Measurements from ENCODE around the gene PRPF40B.

Gene PRPF40B

DNA sequence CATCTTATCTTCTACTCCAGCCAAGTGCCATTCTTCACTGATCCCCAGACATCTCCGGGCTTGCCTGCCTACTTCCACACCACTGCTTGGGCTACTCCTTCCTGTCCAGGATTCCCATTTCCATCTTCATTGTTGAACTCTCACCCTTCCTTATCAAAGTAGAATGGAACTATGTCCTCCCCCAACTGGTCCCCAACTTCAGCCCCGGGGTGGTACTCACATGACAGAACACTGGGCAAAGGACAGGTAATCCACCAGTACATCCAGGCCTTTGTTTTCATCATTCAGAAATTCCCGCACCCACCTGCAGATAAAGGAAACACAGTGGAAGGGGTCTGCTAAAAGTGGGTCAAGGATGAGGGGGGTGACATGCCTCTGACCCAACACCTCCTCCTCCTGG lies 38.4 kb downstream of the PRPF40B start:
- no peak for DNase-seq

DNA sequence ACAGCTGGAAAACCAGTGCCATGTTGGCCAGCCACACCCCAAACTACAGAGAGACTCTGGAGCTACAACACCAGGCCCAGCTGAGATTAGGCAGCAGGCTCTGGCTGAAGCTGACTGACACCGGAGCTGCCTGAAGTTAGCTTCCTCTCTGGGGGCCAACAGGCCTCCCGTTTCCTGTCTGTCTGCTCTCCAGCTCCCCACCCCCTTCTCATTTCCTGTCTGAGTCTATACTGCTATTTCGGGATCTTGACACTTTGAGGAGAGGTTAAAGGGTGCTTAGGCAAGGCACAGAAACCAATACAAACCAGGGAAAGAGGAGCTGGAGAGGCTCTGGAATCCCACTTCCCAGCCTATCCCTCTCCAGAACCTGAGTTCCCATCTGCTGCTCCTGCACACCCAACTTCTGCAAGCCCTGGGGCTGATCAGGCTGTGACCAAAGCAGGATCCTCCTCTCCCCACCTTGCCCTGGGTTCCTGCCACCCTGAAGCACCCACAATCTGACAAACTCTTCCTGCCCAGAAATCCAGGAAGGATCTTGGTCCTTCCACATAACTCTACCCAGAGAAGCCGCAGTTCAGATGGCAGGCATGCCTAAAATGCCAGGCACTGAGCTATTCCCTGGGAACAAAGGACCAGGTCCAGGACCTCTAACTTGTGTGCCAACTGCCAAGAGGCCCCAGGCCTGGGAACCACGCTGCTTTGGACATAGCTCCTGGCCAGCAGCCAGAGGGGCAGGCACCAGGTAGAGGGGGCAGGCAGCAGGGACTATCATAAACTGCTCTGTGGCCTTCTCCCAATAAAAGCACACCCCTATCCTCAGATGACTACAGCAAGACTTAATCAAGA lies 39.9 kb downstream of the PRPF40B start:
- peak; percentile 60 for DNase-seq

DNA sequence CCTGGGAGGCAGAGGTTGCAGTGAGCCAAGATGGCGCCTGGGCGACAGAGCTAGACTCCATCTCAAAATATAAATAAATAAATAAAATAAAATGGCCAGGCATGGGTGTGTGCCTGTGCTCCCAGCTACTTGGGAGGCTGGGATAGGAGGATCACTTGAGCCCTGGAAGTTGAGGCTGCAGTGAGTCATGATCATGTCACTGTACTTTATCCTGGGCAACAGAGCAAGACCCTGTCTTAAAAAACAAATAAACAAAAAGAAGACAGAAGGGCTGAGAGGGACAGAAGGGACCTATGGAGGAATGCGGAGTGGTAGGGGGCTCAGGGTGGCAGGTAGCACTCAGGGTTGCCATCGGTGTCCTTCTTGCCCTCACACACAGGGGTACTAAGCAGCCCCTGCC lies 40.8 kb downstream of the PRPF40B start:
- DNase-seq: no peak

DNA sequence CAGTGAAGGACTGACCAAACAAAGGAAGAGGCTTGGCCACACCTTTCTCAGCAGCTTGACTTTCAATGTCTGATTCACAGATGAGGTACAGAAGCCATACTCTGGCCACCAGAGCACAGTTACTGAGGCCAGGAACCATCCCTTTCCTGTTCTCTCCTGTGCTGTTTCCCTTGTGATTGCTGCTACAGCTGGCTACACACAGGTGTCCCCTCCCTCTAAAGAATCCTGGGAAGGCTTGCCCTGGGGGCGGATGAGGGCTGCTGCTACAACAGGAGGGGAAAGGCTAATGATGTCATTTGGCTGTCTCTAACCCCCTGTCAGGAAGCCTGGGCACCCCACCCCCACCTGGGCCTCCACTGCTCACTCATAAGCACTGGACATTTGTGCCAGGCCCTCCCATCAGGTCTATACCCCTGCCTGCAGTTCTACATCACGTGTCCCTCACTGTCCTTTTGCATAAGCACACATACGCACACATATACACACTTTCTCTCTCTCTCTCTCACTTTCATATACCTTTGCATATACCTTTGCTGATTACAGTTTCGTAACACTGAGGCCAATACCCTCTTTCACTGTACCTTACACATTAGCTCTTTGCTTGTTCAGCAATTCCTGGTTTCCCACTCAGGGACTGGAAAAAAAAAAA lies 41.4 kb downstream of the PRPF40B start:
- DNase-seq: no peak

DNA sequence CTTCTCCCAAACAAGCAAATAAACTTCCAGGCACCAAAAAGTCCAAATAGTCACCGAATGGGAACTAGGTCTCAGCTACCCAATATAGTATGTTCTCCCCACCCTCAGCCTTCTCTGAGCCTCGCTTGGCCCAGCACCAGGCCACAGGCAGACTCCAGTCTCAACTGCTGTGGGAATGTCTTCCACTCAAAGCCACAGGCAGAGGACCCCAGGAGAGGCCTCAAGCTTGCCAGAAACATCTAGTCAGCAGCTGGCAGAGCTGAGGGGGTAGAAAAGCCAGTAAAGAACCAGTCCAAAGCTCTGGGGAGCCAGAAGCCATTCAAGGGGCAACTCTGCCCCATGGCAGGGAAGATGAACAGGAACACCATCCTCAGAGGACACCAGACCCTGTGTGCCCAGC lies 42.0 kb downstream of the PRPF40B start:
- DNase-seq: no peak

DNA sequence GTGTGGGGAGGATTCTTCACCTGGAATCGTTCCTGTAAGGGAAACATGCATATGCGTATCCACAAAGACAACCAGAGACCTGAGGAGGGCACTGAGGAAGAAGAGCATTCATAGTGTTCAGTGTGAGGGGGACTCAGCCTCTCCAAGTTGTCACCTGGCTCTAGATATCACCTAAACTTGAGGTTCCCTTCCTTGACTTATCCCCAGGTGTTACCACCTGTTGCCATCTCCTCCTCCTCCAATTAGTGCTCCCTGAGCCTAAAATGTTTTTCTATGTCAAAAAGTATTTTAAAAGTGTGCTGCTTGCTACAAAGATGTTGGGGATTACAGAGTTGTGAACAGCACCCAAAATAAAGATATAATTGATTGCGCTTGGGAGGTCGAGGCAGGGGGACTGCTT lies 42.8 kb downstream of the PRPF40B start:
- no peak for DNase-seq

DNA sequence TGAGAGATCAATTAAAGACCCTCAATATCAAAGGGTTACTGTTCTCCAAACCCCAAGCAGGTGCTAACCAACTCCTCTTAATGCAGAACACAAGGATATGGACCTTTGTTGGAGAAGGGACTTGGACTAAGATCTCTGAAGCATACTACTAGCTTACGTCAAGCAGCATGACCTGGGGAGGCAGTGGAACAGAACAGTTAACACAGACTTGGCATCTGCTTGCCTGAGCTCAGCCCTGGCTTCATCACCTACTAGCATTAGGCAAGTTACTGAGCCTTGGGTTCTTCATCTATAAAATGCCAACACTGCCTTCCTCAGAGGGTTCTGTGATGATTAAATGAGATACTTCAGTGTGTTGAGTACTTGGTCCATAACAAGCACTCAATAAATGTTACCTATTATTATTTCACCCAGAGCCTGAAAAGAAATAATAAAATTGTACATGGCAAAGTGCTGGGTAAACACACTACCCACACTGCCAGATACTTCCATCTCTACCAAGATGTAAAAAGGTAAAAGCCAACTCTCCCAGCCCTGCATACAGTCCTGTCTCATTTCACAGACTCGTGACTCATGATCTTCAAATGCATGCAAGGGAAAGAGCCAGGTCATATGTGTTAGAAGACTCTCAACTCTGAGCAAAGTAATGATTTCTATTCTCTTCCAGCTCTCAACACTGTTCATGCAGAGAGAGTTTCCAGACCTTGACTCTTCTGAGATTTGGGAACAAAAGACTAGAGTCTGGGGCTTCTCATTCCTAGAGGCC lies 44.1 kb downstream of the PRPF40B start:
- no peak for DNase-seq

DNA sequence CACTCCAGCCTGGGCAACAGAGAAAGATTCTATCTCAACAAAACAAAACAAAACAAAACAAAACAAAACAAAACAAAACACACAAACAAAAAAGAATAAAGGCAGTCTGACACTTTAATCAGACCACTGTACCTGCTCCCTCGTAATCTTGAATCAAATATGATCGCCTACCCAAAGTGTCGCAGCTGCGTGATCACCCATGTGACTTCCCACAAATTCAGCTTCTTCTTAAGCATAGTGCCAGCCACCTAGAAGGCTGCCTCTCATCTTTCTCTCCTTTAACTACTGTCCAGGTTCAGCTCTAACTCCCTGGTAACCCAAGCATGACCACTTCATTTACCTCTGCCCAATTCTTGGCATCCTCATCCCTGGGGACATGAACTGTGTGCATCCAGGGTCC lies 46.4 kb downstream of the PRPF40B start:
- DNase-seq: no peak

DNA sequence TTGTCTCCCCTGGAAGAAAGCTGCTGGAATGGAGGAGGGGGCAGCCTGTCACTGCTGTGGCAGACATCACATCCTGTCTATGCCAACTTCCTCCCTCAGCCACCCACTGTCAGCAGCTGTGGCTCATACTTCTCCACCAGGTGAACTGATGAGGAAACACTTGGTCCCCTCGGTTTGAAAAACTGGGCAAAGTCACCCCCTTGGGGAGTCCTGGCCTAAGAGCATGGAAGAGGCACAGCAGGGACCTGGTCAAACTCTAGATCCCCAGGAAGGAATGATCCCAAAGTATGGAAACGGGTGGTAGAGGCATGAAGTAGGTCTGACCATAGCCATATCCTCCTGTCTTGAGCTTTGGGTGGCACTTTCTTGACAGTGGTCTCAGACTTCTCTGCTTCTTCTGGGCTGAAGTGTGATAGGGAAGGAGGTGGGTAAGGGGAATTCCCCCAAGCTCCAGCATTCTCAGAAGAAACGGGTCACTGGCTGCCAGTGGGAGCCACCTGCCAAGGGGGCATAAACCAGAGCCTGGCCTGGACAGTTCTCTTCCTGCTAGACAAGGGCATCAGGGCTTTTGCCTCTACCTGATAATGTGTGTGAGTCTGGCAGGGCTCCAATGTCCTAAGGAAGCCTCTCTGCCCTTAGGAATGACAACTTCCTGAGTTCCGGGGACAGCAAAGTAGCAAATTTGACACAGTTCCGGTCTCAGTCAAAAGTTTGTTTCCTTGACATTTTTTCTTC lies 47.8 kb downstream of the PRPF40B start:
- peak; percentile 52 for DNase-seq

DNA sequence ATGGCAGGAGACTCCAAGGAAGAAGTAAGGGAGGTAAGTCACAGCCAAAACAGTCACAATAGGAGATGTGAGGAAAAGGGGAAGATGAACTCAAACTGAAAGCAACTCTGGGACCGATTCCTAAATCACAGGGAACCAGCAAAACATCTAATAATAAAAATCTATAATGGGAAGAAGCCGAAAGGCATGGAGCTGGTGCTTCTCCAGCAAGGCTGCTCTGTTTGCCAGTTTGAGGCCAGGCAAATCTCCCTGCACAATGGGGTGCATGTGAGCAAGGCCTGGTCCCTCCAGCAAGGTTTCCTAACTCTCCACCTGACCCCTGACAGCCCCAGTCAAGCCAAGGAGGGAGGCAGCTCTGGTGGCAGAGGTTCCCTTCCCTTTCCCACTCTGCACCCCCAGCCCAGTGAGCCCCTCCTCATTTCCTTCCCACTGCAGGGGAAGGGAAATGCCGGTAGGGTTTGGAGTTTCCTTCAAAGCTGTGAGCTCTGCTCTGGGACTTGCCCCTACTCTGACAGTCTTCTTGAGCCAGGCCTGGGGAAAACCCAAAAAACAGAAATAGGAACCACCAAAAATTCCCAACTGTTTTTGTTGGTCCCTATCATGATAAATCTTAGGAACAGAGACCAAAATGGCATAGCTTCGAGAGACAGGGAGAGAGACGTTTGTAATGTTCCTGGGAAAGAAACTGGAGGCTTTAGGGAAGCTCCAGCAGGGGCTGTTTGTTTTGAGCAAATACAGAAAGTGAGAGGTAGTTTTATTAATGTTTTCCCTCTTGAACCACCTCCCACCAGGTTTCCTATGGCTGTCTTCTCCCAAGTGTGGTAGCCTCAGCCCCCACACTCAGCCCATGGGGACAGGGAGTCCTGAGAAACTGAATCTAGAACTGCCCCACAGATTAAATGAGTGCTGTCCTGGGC lies 49.2 kb downstream of the PRPF40B start:
- DNase-seq: no peak

DNA sequence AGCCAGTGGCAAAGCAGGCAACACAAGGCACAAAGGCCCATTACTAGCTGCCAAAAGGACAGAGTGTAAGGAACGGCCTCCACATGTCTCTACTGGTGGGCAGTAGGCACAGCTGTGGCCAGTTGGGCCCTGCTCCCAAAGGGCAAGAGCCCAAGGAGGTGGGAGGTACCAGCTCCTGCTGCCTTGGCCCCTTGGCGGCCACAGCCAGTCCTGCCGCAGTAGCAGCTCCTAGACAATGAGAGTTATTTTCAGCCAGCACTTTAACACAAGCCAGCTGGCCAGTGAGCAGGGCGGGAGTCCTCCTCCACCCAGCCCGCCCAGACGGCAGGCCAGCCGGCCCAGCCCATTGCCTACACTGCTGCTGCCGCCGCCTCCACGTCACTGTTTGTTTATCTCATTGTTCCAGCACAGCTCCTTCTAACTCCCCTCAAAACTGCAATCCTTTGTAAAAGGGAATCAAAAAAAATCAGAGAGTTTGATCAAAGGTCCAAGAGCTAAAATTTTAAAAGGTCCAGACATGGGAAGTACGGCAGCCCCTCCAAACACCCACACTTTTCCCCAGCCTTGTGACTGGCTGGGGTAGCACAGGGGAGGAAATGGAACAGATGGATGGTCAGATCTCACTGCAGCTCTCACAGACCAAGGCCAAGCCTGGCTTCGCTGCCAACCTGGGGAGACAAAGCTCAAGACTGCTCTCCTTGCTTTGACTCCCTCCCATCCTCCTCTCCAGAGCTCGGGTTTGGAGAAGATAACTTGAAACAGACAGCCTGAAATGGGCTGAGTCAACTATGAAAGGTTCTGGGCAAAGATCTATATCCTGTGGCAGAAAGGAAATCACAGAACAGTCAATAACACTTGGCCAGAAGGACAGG lies 50.3 kb downstream of the PRPF40B start:
- no peak for DNase-seq

DNA sequence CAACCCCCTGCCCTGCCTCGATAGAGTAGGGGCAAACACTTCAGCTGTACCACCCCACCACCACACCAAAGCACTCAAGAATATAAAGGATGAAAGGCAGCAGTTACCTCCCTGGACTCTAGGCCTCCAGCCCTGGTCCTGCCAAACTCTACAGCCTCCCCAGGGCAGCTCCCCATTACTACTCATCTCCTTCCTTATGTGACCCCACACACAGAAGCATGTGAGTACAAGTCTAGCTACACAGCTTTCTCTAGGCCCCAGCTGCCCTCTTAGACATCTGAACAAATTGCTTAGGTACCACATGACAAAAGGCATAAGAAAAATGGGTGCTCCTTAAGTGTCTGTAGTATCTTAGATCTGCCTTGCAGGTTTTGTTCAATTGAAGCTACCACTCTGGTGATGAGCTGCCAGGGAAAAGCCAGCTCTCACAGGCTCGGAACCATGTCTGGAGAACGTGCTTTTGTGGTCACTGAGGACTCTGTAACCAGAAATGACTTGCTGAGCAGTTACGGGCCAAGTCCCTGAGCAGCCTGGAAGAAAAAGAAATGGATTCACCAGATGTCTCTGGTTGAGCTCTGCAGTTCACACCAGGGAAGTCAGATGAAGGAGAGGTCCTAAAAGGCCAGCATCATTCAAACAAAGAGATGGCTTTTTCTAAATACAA lies 51.1 kb downstream of the PRPF40B start:
- DNase-seq: no peak

DNA sequence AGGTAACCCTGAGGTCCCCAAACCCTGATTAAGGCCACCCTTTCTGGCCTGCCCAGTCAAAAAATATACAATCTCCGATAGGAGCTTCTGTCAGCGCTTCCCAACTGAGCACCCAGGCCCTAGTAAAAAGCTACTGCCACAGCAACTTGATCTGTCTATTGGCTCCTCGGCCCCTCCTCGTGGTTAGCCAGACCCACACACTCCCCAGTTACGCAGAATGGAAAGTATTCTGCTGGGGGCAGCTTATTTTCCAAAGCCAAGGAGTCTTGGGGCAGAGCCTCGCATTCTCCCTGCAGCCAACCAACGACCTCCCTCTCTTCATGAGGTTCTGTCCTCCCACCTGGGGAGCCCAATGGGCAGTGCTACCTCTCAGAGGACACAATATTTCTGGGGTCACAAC lies 51.8 kb downstream of the PRPF40B start:
- no peak for DNase-seq

DNA sequence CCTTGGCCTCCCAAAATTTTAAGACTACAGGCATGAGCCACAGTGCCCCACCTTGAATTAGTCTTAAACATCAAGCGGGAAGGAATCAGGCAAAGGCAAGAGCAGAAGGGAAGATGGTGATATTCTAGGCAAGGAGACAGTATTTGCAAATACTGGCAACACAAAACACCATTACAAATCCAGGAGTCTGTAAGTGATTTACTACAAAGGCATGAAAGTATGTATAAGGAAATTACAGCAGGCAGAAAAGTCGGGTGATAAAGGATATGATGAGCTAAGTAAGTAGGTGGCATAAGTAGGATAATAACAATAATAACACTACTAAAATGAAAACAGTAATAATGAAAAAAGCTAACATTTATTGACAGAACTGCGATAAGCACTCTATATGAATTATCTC lies 55.4 kb downstream of the PRPF40B start:
- DNase-seq: no peak

DNA sequence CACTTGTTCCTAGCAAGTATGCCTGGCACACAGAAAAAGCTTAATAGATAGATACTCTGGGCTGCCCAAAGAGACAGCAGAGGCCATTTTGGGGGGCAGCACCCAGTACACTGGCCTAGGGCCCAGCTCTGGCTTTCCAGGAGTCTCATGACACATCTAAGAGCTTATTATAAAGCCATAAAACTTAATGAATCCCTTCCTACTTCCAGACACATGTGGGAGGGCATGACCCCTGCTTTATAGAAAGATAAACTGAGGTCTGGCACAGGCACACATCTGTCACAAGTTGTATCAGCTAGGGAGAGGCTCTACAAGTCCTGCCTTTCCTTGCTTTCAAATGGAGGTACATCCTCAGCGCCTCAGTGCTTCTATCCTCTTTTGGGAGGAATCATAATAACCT lies 56.7 kb downstream of the PRPF40B start:
- no peak for DNase-seq

DNA sequence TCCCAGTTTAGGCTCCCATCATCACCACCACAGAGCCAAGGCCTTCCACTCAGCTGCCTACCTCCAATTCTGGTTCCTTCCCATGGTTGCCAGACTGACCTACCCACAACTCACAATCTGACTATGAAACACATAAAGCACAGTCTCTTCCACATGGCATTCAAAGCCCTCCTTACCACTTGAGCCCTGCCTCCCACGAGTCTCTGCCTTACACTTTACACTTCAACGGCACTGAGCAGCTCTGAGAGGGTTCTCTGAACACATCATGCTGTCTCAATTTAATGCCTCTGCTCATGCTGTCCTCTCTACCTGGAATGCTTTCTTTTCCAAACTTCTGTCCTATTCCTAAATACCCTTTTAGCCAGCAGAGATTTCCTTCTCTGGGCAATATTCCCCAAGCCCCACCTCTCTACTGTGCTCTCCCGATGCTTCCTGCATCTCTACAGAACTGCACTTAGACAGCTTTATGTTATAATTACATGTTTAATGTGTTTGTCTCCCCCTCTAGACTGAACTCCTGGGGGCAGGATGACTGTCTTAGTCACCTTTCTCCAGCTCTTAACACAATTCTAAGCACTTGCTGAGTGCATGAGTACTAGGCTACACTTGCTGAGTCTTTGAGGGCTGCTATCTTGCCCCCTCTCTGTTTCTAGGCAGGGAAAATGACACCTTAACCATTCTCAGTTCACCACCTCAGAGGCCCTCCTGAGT lies 60.4 kb downstream of the PRPF40B start:
- DNase-seq: no peak

DNA sequence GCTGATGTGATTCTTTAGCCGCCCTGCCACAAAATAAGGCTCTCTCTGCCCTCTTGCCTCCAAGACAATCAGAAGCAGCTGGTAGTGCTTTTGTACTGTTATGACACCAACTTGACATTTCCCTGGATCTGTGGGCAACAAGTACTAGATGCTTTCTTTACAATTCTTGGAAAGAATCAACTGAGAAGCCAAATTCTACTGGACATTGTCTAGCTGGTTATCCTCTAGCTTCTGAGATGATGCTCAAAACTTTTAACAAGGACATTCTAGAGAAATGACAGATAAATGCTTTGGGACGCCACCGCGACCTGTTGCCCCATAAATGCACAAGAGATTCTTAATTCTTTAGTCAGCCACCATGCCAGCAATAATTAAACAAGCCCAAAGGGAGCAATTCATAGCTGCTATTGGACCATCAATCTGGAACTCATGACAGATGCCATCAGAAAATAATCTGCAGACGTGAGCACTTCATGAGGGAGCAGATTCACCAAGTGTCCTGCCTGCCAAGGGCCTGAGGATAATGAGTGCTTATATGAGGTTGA lies 61.0 kb downstream of the PRPF40B start:
- DNase-seq: no peak

DNA sequence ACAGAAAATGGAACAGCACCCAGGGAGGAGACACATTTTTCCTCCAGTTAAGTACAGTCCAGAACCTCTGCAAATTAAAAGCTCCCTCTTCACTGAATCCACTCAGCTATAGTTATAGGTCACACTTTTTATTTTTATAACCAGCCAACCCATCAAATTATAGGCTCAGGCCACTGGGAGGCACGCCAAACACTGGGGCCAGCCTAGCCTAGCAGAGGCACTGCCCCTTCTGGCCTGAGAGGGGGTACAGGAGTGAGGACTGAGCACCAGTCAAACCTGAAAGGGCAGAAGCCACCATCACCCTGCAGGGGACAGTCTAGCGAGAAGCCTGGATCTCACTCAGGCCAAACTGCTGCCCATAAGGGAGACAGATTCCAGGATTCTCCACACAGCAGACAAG lies 64.6 kb downstream of the PRPF40B start:
- DNase-seq: no peak

DNA sequence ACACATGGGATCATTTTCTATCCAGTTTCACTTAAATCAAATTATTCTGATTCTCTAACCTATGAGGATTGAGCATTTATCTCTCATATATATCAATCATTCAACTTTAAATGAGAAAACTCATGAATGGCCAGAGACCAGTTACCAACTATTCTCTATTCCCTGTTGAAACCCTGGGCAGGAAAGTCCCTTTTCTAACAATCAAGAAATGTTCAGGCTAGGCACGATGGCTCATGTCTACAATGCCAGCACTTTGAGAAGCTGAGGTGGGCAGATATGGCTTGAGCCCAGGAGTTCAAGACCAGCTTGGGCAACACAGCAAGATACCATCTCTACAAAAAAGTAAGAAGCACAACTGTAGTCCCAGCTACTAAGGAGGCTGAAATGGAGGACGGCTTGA lies 65.9 kb downstream of the PRPF40B start:
- DNase-seq: no peak

Data from T-helper 9 cell (primary cell).